ENCODE data around the gene AHNAK2.

- TF ChIP-seq, protein P1, sequence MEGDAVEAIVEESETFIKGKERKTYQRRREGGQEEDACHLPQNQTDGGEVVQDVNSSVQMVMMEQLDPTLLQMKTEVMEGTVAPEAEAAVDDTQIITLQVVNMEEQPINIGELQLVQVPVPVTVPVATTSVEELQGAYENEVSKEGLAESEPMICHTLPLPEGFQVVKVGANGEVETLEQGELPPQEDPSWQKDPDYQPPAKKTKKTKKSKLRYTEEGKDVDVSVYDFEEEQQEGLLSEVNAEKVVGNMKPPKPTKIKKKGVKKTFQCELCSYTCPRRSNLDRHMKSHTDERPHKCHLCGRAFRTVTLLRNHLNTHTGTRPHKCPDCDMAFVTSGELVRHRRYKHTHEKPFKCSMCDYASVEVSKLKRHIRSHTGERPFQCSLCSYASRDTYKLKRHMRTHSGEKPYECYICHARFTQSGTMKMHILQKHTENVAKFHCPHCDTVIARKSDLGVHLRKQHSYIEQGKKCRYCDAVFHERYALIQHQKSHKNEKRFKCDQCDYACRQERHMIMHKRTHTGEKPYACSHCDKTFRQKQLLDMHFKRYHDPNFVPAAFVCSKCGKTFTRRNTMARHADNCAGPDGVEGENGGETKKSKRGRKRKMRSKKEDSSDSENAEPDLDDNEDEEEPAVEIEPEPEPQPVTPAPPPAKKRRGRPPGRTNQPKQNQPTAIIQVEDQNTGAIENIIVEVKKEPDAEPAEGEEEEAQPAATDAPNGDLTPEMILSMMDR (IDR thresholded peaks at IDR 0.05; ENCODE audit: low read depth, low read length, poor library complexity, severe bottlenecking) = no peak
- no peak for TF ChIP-seq EZH2phosphoT487 (IDR thresholded peaks at IDR 0.05; ENCODE audit: borderline replicate concordance, low read length)
These were observed 24.1 kb downstream of the AHNAK2 start for GRCh38 chr14:104953896-104954656.

All from DOHH2 (cell line).